Endometrium (tissue), 2 donors: ENCODE data around the gene WNT7A.
"Not testable (repeated sequence)": the region's sequence is repeated elsewhere in the genome, so short reads cannot be mapped to it uniquely, and the experiment has no call there.

ENCODE experiments used
- FAIRE-seq: peaks from 2 replicates; lab custom pipeline; 2012; peaks lifted over from hg19 to GRCh38; lab: Jason Lieb, UNC
- donor health status: control.
- donor health status: control.

WNT7A gene

GRCh38 chr3:13865106-13865505 is 14.8 kb downstream of the WNT7A start:
- no peak for FAIRE-seq

DNA sequence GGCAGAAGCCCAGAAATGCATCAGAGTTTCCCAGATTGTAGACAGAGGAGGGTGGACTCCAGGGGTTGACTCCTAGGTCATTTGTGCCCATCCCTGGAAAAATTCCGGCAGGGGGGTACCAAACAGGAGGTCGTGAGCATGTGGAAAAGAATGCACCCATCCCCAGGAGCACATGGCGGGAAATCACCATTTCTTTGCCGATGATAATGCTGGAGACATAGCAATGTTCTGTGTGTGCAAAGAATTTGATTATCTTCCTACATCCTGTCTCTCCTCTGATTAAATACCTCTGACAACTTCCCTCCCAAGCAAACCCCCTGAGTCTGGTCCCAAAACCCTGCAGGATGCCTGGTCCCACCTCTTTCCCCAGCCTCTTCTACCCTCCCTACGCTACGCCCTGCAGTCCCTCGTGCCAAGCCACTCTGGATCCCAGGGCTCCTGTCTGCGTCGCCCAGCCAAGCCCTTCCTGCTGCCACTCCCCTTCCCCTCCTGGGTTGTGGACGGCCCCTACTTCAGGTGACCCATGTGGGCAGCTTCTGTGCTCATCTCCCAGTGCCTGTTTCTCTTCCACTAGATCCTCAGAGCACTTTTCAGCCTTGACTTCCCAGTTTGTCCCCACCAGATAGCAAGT is 15.8 kb downstream of the WNT7A start:
- FAIRE-seq: no peak

- no peak for FAIRE-seq
These were observed 16.4 kb downstream of the WNT7A start for GRCh38 chr3:13863382-13863952.

GRCh38 chr3:13861461-13861860 is 18.4 kb downstream of the WNT7A start:
- FAIRE-seq: no peak

- no peak for FAIRE-seq
These were observed 19.9 kb downstream of the WNT7A start for GRCh38 chr3:13860001-13860400.

- FAIRE-seq: no peak
These were observed 20.9 kb downstream of the WNT7A start for GRCh38 chr3:13858768-13859520.

DNA sequence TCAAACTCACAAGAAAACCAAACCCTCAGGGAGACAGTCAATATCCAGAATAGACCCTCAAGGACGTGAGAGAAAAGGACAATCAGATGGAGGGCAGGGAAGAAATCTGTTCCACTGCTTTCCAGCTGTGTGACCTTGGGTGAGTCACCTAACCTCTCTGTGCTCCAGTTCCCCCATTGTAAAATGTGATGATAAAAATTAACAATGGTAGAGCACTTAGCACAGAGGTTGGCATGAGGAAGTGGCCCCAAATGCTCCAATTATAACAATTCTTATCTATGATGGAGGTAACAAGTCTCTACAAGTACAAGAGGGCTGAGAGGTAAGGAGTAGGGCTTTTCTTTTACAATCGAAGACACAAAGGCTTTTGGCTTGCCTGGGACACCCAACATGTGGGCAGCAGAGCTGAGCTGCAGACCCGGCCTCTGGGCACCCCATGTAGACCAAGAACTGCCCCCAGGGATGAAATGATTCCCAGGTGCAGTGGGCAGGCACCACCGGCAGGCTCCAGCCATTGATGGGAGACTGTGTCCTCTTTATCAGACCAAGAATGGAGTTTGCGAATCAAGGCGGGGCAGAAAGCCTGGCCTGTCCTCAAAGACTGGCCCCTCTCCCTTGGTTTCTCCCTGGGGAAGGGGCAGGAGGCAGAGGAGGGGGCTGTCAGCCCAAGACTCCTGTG is 22.0 kb downstream of the WNT7A start:
- FAIRE-seq: no peak

DNA sequence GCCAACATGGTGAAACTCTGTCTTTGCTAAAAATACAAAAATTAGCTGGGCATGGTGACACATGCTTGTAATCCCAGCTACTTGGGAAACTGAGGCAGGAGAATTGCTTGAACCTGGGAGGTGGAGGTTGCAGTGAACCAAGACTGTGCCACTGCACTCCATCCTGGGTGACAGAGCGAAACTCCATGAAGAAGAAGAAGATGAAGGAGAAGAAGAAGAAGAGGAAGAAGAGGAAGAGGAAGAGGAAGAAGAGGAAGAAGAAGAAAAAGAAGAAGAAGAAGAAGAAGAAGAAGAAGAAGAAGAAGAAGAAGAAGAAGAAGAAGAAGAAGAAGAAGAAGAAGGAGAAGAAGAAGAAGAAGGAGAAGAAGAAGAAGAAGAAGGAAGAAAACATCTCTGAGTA is 23.2 kb downstream of the WNT7A start:
- not testable (repeated sequence) for FAIRE-seq

- no peak for FAIRE-seq
These were observed 23.9 kb downstream of the WNT7A start for GRCh38 chr3:13856006-13856405.

GRCh38 chr3:13854492-13854891 is 25.4 kb downstream of the WNT7A start:
- FAIRE-seq: no peak

DNA sequence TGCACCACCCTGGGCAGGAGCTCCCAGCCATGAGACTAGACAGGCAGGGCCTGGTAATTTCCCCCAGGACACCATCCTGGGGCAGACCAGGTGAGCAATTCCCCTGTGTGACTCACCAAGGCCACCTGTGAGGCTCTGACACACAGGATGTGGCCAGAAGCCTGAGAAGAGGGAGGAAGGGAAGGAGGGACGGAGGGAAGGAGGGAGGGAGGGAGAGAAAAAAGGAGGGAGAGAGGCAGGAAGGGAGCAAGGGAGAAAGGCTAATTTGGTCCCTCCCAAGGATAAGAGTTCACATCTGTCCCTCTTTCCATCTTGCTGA is 25.9 kb downstream of the WNT7A start:
- no peak for FAIRE-seq

DNA sequence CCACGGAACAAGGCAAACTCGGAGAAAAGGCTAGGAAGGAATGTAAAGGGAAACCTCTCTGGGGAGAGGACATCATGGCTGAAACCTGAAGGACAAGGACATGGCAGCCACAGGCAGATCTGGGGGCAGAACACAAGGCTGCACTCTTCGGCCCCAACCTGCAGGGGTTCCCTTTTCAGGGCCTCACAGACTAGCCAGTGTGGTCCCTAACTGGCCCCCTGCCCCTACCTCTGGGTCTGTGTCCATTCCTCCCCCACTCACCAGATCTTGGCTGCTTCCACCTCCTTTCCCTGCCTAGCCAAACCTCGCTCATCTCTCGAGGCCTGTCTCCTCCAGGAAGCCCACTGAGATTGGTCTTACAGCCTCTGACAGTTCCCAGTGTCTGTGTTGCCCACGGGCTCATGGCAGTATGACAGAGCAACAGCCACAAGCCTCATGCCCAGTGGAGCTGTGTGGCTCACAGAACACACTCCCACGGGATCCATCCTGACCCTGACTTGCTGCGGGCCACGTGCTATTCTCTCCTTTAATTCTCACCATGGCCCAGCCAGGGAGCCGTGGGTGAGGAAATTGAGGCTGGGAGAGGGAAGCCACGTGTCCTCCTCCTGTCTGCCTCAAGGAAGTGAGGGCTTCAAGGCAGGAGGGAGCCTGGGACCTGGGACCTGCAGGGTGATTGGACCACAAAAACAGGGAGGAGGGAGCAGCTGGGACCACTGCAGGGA is 26.5 kb downstream of the WNT7A start:
- no peak for FAIRE-seq

DNA sequence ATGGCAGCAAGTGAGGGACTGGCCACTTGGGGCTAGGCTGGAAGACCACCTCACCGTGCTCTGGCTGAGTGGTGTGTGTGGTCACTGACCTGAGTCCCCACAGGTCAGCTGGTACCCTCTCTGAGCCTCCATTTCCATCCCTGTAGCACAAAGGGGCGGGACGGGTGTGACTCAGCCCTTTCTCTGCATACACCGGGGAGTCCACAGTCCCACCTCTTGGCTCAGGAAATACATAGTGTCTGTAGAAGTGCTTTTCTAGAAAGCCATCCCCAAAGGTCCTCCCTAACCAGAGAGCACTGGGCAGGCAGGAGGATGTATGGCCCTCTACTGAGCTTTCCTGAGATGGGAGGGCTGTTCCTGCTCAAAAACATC is 27.2 kb downstream of the WNT7A start:
- FAIRE-seq: no peak

- no peak for FAIRE-seq
These were observed 27.8 kb downstream of the WNT7A start for GRCh38 chr3:13851997-13852637.

- FAIRE-seq: no peak
These were observed 28.6 kb downstream of the WNT7A start for GRCh38 chr3:13851091-13851849.

DNA sequence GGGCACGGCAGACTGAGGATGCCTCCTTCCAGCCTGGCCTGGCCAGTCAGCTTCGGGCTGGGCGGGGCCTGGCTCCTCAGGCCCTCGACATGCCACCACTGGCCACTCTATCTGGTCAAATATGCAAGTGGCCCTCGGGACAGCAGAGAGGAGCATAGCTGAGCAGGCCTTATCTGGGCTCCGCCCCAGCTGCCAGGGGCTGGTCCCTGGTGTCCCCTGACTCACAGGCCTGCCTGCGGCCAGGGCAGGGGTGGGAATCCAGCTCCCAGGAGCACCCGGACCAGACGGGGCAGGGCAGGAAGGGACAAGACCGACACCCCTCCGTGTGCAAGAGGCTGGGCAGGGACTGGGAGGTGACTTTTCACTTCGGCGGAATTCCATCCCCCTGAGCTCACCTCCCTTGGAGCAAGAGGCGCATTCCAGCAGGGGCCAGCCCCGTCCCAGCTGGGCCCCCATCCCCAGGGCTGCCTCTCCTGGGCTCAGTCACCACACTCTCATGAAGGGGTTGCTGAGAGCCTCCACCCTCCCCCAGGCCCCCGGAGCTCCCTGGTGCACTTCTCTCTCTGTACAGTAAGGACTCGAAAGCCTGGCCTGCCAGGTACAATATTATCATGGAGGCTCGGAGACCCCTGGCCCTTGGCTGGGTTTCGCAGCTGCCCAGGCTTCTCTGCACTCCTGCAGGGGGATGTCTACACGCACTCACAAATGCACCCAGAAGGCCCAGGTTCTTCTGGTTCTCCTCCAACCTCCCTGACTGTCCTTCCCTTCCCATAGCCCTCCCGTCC is 29.5 kb downstream of the WNT7A start:
- no peak for FAIRE-seq

DNA sequence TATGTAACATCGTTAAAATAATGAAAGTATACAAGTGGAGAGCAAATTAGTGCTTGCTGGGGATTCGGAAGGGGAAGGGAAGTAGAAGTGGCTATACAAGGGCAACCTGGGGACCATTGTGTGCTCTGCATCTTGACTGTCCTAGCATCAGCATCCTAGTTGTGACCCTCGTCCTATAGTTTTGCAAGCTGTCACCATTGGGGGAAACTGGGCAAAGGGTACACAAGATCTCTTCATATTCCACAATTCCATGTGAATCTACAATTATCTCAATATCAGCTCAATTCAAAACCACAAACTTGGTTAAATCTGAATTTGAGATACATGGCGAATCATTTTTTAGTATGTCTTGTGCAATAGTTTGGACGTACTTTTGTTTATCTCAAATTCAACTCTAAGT is 30.9 kb downstream of the WNT7A start:
- FAIRE-seq: no peak

DNA sequence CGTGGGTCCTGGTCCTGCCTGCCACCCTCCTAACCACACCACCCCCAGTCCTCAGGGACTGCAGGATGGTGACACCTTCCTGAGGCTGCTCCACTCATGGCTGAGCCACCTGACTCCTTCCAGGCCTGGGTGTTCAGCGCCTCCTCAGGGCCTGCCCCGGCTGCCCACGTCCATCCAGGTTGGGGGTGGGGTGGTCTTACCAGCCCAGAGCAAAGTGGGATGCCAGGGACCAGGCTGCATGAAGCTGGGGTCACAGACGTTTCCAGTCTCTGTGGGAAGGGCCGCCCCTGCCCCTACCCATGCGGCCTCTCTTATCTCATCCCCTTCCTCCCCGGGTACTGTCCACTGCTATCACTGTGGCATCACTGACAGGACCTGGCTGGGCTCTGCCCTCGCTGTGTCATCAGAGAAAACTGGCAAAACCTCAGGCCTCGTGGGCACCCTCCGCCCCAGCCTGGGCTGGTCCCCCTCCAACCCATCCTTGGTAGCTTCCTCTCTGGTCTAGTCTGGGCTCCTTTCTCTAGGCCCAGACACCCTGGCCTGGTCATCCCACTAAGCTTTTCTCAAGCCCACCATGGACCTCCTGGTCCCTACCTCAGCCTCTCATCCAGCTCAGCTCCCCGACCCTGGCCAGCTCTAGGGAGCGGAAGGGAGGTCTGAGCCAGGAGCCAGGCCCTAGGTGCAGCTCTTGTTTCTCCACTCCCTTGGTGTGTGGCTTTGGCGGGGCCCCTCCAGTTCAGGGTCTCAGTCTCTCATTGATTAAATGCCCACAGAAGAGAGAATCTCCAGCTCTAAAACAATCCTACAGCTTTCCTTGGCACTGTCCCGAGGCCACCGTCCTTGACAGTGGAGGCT is 32.9 kb downstream of the WNT7A start:
- FAIRE-seq: no peak

DNA sequence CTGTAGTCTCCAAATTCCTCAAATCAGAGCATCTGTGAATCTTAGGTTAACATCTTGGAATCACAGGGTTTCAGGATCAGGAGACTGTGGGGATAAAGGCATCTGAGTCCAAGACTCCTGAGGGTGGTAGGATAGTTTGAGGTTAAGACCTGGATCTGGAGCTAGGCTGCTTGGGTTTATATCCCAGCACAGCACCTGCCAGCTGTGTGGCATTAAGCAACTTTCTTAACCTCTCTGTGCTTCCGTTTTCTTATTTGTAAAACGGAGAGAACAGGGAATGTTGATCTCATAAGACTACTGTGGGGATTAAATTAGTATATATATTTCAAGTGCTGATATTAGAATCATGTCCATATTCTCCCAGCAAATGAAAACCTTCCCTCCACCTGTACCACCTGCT is 33.6 kb downstream of the WNT7A start:
- FAIRE-seq: no peak

- no peak for FAIRE-seq
These were observed 34.1 kb downstream of the WNT7A start for GRCh38 chr3:13845806-13846205.
